Uterus (tissue), 4 donors: ENCODE data around the gene AGBL1. TPM values are rescaled to one million over a fixed set of nuclear protein-coding genes. Genes with fewer than 3 reads are reported as not detected.

Source experiments
- DNase-seq, 2 donors: peaks; one replicate each; pipeline ENCODE4 v3.0.0-alpha.2; 2019 to 2020
- H3K27ac ChIP-seq, 2 donors: fragments of 200-600 bp; sonication (generic); 1 replicate in 1 of 2; 2 replicates in 1 of 2; pipeline ENCODE4 v1.5.1; 2016 to 2018
- H3K27me3 ChIP-seq, 2 donors: fragments of 200-600 bp; sonication (generic); one replicate each; pipeline ENCODE4 v1.5.1; 2018 to 2019; ENCODE audit warnings: control low read depth in 1 of 2
- H3K36me3 ChIP-seq, 2 donors: fragments of 200-600 bp; sonication (generic); one replicate each; pipeline ENCODE4 v1.5.1; 2019; ENCODE audit warnings: control low read depth in 1 of 2
- H3K4me1 ChIP-seq, 2 donors: fragments of 200-600 bp; sonication (generic); one replicate each; pipeline ENCODE4 v1.5.1; 2018 to 2019; ENCODE audit warnings: control low read depth in 1 of 2
- H3K4me3 ChIP-seq, 2 donors: fragments of 200-600 bp; sonication (generic); 1 replicate in 1 of 2; 2 replicates in 1 of 2; pipeline ENCODE4 v1.5.1; 2018 to 2019; ENCODE audit warnings: mild to moderate bottlenecking in 1 of 2
- H3K9me3 ChIP-seq, 2 donors: fragments of 200-600 bp; sonication (generic); one replicate each; pipeline ENCODE4 v1.5.1; 2019; ENCODE audit warnings: control low read depth in 1 of 2
- CTCF ChIP-seq, 4 experiments: fragments of 200-600 bp in 2 of 4; fragments of 450-650 bp in 2 of 4; sonication (generic) in 2 of 4; IDR thresholded peaks; one replicate each; pipeline ENCODE4 v1.5.1; 2016 to 2019; ENCODE audit warnings: antibody characterized with exemption in 4 of 4, mild to moderate bottlenecking in 2 of 4, moderate library complexity in 1 of 4
- POLR2A ChIP-seq, 2 donors: fragments of 450-650 bp; IDR thresholded peaks; one replicate each; pipeline ENCODE4 v1.6.1; 2016; ENCODE audit warnings: antibody characterized with exemption in 2 of 2, mild to moderate bottlenecking in 1 of 2, moderate library complexity in 1 of 2
- intact Hi-C: fragments of 100-400 bp; cut with DNase I; formaldehyde crosslinking; loops from one replicate; pipeline ENCODE4 v1.15.1; 2023; ENCODE audit warnings: low total_unique reads
- total RNA-seq, 4 donors: library from RNA; depleted of rRNA in 3 of 4; stranded (reverse); fragments of >200 nt in 3 of 4; gene quantifications; one replicate each; pipeline versions ENCODE4 v1.1.0 to v1.2.4, GENCODE V29; 2014 to 2023
- donor health status: DM: yes; HTN: yes; CAD: no.

The AGBL1 gene
- total RNA-seq, 4 donors from 2014 or later = 0.07 TPM; not detected in 3

GRCh38 chr15:86266896-86267484, 187.3 kb downstream of the AGBL1 start:
- Histone ChIP-seq H3K4me1 (no peaks in the 10 kb centered on the region), H3K27me3 (no peaks in the 10 kb centered on the region), H3K27ac (no peak overlapping the region), H3K4me3 (no peak overlapping the region), H3K9me3 (no peaks in the 10 kb centered on the region), H3K36me3 (no peaks in the 10 kb centered on the region)
- intact Hi-C loops = no loop called here
- TF ChIP-seq CTCF (IDR thresholded peaks at IDR 0.05) = no peak
- DNase-seq = no peak

- no peak overlapping the region for H3K4me3 ChIP-seq
- TF ChIP-seq CTCF (IDR thresholded peaks at IDR 0.05) = no peak
- TF ChIP-seq POLR2A (IDR thresholded peaks at IDR 0.05) = no peak
- DNase-seq = no peak
- no peaks in the 10 kb centered on the region for H3K4me1 ChIP-seq
- H3K27me3 ChIP-seq = no peaks in the 10 kb centered on the region
- intact Hi-C loops = no loop called here
- H3K27ac ChIP-seq = no peak overlapping the region
- H3K36me3 ChIP-seq = no peaks in the 10 kb centered on the region
- H3K9me3 ChIP-seq = no peaks in the 10 kb centered on the region
Measured at GRCh38 chr15:86267892-86268291, 188.2 kb downstream of the AGBL1 start.

- TF ChIP-seq POLR2A (IDR thresholded peaks at IDR 0.05) (no peak), CTCF (IDR thresholded peaks at IDR 0.05) (no peak)
- DNase-seq = no peak
- no peak overlapping the region for H3K27ac ChIP-seq
- no peaks in the 10 kb centered on the region for H3K27me3 ChIP-seq
- H3K4me3 ChIP-seq = no peak overlapping the region
- no peaks in the 10 kb centered on the region for H3K4me1 ChIP-seq
- H3K36me3 ChIP-seq = no peaks in the 10 kb centered on the region
- no peaks in the 10 kb centered on the region for H3K9me3 ChIP-seq
- intact Hi-C loops = no loop called here
Measured at GRCh38 chr15:86268558-86268957, 188.9 kb downstream of the AGBL1 start.

GRCh38 chr15:86273309-86273708, 193.6 kb downstream of the AGBL1 start:
- Histone ChIP-seq H3K9me3 (no peaks in the 10 kb centered on the region), H3K4me3 (no peak overlapping the region), H3K27ac (no peak overlapping the region), H3K4me1 (no peaks in the 10 kb centered on the region), H3K27me3 (no peaks in the 10 kb centered on the region), H3K36me3 (no peaks in the 10 kb centered on the region)
- intact Hi-C loops = no loop called here
- TF ChIP-seq POLR2A (IDR thresholded peaks at IDR 0.05) (no peak), CTCF (IDR thresholded peaks at IDR 0.05) (no peak)
- no peak for DNase-seq

- DNase-seq = no peak
- H3K4me1 ChIP-seq = no peaks in the 10 kb centered on the region
- H3K36me3 ChIP-seq = no peaks in the 10 kb centered on the region
- H3K4me3 ChIP-seq = no peak overlapping the region
- TF ChIP-seq POLR2A (IDR thresholded peaks at IDR 0.05) = no peak
- no peak for TF ChIP-seq CTCF (IDR thresholded peaks at IDR 0.05)
- H3K9me3 ChIP-seq = no peaks in the 10 kb centered on the region
- no peak overlapping the region for H3K27ac ChIP-seq
- intact Hi-C loops = no loop called here
- H3K27me3 ChIP-seq = no peaks in the 10 kb centered on the region
Measured at GRCh38 chr15:86275361-86275760, 195.7 kb downstream of the AGBL1 start.
